Activated naive CD4-positive, alpha-beta T cell treated with anti-CD3 and anti-CD28 coated beads, Interleukin-2, amount 50 U/mL, for 24 hours (primary cell): ENCODE measurements around the gene SLC4A11.

ENCODE experiments used
- H3K27ac Mint-ChIP-seq: one replicate; pipeline ENCODE4 v1.8.0; 2021; ENCODE audit warnings: mild to moderate bottlenecking, mixed read lengths
- H3K27me3 Mint-ChIP-seq: one replicate; pipeline ENCODE4 v1.8.0; 2021; ENCODE audit warnings: mixed read lengths
- H3K36me3 Mint-ChIP-seq: one replicate; pipeline ENCODE4 v1.8.0; 2021; ENCODE audit warnings: mixed read lengths
- H3K4me1 Mint-ChIP-seq: one replicate; pipeline ENCODE4 v1.8.0; 2021; ENCODE audit warnings: mixed read lengths
- H3K4me3 Mint-ChIP-seq: one replicate; pipeline ENCODE4 v1.8.0; 2021; ENCODE audit warnings: mild to moderate bottlenecking, mixed read lengths
- H3K9me3 Mint-ChIP-seq: one replicate; pipeline ENCODE4 v1.8.0; 2021; ENCODE audit warnings: mixed read lengths

Gene SLC4A11

DNA sequence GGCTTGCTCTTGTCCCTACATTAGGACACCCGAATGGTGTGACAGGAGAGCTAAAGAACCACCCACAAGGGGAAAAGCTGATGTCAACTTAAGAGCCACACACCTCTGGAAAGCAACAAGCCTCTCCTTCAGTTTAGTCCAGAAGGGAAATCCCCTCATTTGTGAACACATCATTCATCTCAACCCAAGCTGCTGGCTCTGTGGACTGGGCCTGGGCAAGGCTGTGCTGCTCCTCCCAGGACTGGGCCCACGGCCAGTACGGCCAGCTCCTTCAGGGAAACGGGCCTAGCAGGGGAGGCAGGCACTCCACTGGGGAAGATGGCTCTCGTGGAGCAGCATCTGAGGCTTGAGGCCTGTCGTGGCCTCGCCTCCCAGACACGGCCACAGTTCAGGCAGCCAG, 12.8 kb upstream of the SLC4A11 start:
- H3K27ac Mint-ChIP-seq: no peak overlapping the region
- H3K36me3 Mint-ChIP-seq: no peaks in the 10 kb centered on the region
- H3K27me3 Mint-ChIP-seq: peaks cover 13% of the 10 kb centered on the region
- no peak overlapping the region for H3K4me3 Mint-ChIP-seq
- peaks cover 3% of the 10 kb centered on the region for H3K4me1 Mint-ChIP-seq
- no peaks in the 10 kb centered on the region for H3K9me3 Mint-ChIP-seq

GRCh38 chr20:3250091-3250504, 11.1 kb upstream of the SLC4A11 start:
- Mint-ChIP-seq H3K27ac (no peak overlapping the region), H3K4me3 (peak overlapping the region; percentile 5), H3K27me3 (peaks cover 16% of the 10 kb centered on the region), H3K36me3 (no peaks in the 10 kb centered on the region), H3K9me3 (no peaks in the 10 kb centered on the region), H3K4me1 (peaks cover 3% of the 10 kb centered on the region)

DNA sequence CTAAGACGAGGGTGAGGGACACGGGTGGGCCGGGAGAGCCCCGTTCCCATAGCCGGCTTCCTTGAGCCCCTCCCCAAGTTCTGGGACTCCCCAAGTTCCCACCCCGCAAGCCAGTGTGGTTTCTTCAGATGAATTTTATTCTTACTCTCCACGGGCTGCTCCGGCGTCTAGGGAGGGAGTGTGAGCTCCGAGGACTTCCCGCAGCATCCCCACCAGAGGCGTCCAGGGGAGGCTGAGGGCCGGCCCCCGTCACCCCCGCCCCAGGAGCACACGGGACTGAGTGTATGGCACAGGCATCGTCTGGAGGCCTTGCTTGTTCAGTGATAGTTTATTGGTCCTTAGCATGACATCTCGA, 10.0 kb upstream of the SLC4A11 start:
- Mint-ChIP-seq H3K4me3 (peak overlapping the region; percentile 60), H3K36me3 (no peaks in the 10 kb centered on the region), H3K4me1 (peaks cover 3% of the 10 kb centered on the region), H3K9me3 (no peaks in the 10 kb centered on the region), H3K27ac (no peak overlapping the region), H3K27me3 (peaks cover 16% of the 10 kb centered on the region)

DNA sequence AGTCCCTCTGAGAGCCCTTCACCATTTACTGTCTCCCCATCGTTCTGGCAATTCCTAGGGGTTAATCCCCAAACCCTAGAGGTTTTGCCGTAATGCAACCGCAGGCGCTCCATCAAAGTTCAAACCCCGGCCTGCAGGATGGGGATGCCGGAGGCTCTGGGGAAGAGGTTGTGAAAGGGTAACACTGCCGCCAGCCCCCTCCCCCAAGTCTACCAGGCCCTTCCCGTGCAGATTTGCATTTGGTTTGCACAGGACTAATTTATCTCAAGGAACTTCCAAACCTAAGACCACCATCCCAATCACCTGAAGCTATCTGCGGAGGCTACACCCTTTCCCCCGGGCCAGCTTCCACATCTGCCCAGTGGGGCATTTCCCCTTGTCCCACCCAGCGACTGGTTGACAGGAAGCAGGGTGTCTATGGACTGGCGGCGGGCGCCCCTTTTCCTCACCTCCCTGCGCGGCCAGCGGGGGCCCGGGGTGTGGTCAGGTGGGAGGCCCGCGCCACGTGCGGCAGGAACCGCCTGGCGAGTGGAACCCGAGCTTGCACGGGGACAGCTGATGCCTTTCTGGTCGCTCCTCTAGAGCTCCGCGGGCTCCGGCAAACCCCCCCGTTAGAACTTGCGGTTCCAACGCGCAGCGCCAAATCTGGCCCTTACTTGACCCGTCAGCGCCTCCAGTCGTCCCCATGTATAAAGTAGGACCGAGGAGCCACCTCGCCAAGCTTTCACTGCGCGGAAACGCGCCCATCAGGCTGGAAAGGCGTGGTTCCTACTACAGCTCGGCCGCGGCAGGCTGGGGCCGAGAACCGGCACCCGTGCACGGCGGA, 9.4 kb upstream of the SLC4A11 start:
- peaks cover 18% of the 10 kb centered on the region for H3K27me3 Mint-ChIP-seq
- no peaks in the 10 kb centered on the region for H3K9me3 Mint-ChIP-seq
- H3K27ac Mint-ChIP-seq: no peak overlapping the region
- H3K36me3 Mint-ChIP-seq: no peaks in the 10 kb centered on the region
- H3K4me1 Mint-ChIP-seq: peaks cover 3% of the 10 kb centered on the region
- H3K4me3 Mint-ChIP-seq: peak overlapping the region; percentile 60

- no peaks in the 10 kb centered on the region for H3K9me3 Mint-ChIP-seq
- H3K4me3 Mint-ChIP-seq: no peak overlapping the region
- H3K27me3 Mint-ChIP-seq: peaks cover 18% of the 10 kb centered on the region
- no peak overlapping the region for H3K27ac Mint-ChIP-seq
- H3K36me3 Mint-ChIP-seq: no peaks in the 10 kb centered on the region
- peaks cover 3% of the 10 kb centered on the region for H3K4me1 Mint-ChIP-seq
Observed at GRCh38 chr20:3247638-3248037, 8.6 kb upstream of the SLC4A11 start.

- H3K27ac Mint-ChIP-seq: no peak overlapping the region
- no peak overlapping the region for H3K4me3 Mint-ChIP-seq
- no peaks in the 10 kb centered on the region for H3K36me3 Mint-ChIP-seq
- H3K4me1 Mint-ChIP-seq: peaks cover 3% of the 10 kb centered on the region
- peaks cover 21% of the 10 kb centered on the region for H3K27me3 Mint-ChIP-seq
- H3K9me3 Mint-ChIP-seq: no peaks in the 10 kb centered on the region
Observed at GRCh38 chr20:3246682-3247081, 7.7 kb upstream of the SLC4A11 start.

- H3K36me3 Mint-ChIP-seq: no peaks in the 10 kb centered on the region
- no peaks in the 10 kb centered on the region for H3K9me3 Mint-ChIP-seq
- H3K27ac Mint-ChIP-seq: no peak overlapping the region
- H3K4me1 Mint-ChIP-seq: peaks cover 6% of the 10 kb centered on the region
- H3K27me3 Mint-ChIP-seq: peaks cover 22% of the 10 kb centered on the region
- H3K4me3 Mint-ChIP-seq: no peak overlapping the region
Observed at GRCh38 chr20:3245711-3246110, 6.7 kb upstream of the SLC4A11 start.

DNA sequence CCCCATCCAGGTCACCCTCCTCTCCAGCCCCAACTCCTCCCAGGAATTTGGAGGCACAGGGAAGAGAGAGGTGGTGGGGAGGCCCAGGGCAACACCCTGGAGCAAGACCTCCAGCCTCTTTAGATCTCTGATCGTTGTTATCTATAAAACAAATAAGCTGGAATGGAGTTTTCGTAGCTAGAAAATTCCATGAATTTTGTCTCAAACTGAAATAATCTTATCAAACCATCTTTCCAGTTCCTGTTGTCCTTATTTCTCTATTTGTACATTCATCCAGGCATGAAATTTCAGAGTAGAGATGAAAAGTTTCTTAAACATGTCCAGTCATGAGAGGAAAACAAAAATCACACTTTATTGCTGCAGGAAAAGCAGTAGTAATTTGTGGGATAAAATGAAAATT, 6.2 kb upstream of the SLC4A11 start:
- Mint-ChIP-seq H3K9me3 (no peaks in the 10 kb centered on the region), H3K27ac (no peak overlapping the region), H3K4me1 (peaks cover 8% of the 10 kb centered on the region), H3K36me3 (no peaks in the 10 kb centered on the region), H3K27me3 (peaks cover 21% of the 10 kb centered on the region), H3K4me3 (no peak overlapping the region)

GRCh38 chr20:3244613-3245012, 5.6 kb upstream of the SLC4A11 start:
- H3K9me3 Mint-ChIP-seq: no peaks in the 10 kb centered on the region
- H3K4me1 Mint-ChIP-seq: peaks cover 10% of the 10 kb centered on the region
- H3K27me3 Mint-ChIP-seq: peaks cover 22% of the 10 kb centered on the region
- H3K36me3 Mint-ChIP-seq: no peaks in the 10 kb centered on the region
- no peak overlapping the region for H3K4me3 Mint-ChIP-seq
- H3K27ac Mint-ChIP-seq: no peak overlapping the region

GRCh38 chr20:3243718-3244358, 4.8 kb upstream of the SLC4A11 start:
- Mint-ChIP-seq H3K4me3 (no peak overlapping the region), H3K36me3 (no peaks in the 10 kb centered on the region), H3K27ac (no peak overlapping the region), H3K4me1 (peaks cover 12% of the 10 kb centered on the region), H3K9me3 (no peaks in the 10 kb centered on the region), H3K27me3 (peaks cover 23% of the 10 kb centered on the region)

DNA sequence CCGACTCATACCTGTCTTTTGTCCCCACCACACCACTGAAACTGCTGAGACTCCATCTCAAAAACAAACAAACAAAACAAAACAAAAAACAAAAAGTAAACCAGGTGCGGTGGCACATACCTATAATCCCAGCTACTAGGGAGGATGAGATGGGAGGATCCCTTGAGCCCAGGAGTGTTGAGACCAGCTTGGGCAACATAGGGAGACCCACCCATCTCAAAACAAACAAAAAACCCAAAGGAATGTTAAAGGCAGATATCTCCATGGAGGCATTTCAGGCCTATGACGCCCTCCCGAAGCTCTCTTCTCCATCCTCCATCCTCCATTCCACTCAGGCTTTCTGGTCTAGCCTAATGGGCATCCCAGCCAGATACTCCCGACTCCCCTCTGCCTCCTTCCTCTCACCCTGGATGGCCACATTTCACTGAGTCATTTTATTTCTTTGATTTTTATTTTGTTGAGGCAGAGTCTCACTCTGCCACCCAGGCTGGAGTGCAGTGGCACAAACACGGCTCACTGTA, 3.2 kb upstream of the SLC4A11 start:
- no peak overlapping the region for H3K4me3 Mint-ChIP-seq
- peak overlapping the region; percentile 57 for H3K27ac Mint-ChIP-seq
- no peaks in the 10 kb centered on the region for H3K9me3 Mint-ChIP-seq
- peaks cover 12% of the 10 kb centered on the region for H3K4me1 Mint-ChIP-seq
- no peaks in the 10 kb centered on the region for H3K36me3 Mint-ChIP-seq
- H3K27me3 Mint-ChIP-seq: peaks cover 24% of the 10 kb centered on the region

- Mint-ChIP-seq H3K27ac (no peak overlapping the region), H3K9me3 (no peaks in the 10 kb centered on the region), H3K36me3 (no peaks in the 10 kb centered on the region), H3K27me3 (peaks cover 34% of the 10 kb centered on the region), H3K4me3 (peak overlapping the region; percentile 61), H3K4me1 (peaks cover 12% of the 10 kb centered on the region)
Observed at GRCh38 chr20:3240776-3241363, 1.9 kb upstream of the SLC4A11 start.

- no peaks in the 10 kb centered on the region for H3K36me3 Mint-ChIP-seq
- H3K9me3 Mint-ChIP-seq: no peaks in the 10 kb centered on the region
- peaks cover 36% of the 10 kb centered on the region for H3K27me3 Mint-ChIP-seq
- peak overlapping the region; percentile 85 for H3K4me3 Mint-ChIP-seq
- H3K27ac Mint-ChIP-seq: no peak overlapping the region
- H3K4me1 Mint-ChIP-seq: peaks cover 12% of the 10 kb centered on the region
Observed at GRCh38 chr20:3239867-3240775, 1.1 kb upstream of the SLC4A11 start.

DNA sequence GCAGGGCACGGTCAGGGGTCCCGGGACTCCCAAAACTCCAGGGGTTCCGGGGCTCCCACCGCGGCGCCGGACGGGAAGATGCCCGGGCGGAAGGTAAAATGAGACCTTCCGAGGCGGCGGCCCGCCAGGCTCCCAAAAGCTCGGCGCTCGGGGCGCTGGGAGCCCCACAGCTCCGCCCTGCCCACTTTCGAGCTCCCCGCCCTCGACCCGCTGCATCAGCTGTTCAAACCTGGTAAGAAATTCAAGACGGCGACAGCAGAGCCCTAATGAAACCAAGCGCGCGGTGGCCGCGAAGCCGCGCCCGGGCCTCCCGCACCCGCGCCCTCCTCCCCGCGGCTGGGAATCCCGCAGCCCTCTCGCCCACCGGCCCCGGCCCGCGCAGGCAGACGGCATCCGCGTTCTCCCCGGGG, 369 bp downstream of the SLC4A11 start:
- Mint-ChIP-seq H3K4me3 (peak overlapping the region; percentile 71), H3K4me1 (peaks cover 12% of the 10 kb centered on the region), H3K36me3 (no peaks in the 10 kb centered on the region), H3K9me3 (no peaks in the 10 kb centered on the region), H3K27me3 (peaks cover 34% of the 10 kb centered on the region), H3K27ac (no peak overlapping the region)

DNA sequence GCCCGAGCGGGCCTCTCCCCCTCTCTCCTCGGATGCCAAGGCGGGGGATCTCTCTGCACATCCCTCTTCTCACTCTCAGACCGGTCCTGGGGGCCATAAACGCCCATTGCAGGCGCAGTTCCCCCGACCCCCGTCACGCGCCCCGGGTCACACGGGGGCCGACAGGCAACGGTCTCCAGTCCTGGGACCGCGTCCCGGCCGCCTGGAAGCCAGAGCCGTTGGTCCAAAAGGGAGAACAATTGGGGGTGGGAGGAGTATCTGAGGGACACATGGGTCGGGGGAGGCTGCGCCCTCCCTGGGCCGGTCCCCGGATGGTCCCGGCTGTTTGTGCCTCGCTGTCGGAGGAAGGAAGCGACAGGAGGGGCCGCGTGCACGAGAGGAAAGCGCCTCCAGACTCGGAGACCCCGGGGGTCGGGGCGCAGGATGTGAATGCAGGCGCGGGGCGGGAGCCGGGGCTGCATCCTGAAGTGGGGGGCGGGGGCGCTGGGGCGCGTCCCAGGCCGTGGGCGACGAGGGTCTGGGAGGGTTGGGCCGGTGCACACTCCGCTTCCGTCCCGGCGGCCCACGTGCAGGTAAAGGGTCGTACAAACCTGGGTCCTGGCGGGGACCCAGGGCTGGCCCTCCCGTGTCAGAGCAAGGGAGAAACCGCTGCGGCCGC, 903 bp downstream of the SLC4A11 start:
- Mint-ChIP-seq H3K9me3 (no peaks in the 10 kb centered on the region), H3K4me1 (peaks cover 12% of the 10 kb centered on the region), H3K36me3 (no peaks in the 10 kb centered on the region), H3K4me3 (peak overlapping the region; percentile 58), H3K27ac (no peak overlapping the region), H3K27me3 (peaks cover 34% of the 10 kb centered on the region)
